Erythroblast (primary cell): Measurements from ENCODE around the gene SYNPO.

Experiments used
- GATA1 ChIP-seq: IDR thresholded peaks from 2 replicates; pipeline ENCODE4 v1.6.1; 2011; ENCODE audit warnings: low read depth, mild to moderate bottlenecking, control low read depth, low read length, moderate library complexity
- POLR2A ChIP-seq: IDR thresholded peaks from 2 replicates; pipeline ENCODE4 v1.6.1; 2011; ENCODE audit warnings: mild to moderate bottlenecking, low read length

DNA sequence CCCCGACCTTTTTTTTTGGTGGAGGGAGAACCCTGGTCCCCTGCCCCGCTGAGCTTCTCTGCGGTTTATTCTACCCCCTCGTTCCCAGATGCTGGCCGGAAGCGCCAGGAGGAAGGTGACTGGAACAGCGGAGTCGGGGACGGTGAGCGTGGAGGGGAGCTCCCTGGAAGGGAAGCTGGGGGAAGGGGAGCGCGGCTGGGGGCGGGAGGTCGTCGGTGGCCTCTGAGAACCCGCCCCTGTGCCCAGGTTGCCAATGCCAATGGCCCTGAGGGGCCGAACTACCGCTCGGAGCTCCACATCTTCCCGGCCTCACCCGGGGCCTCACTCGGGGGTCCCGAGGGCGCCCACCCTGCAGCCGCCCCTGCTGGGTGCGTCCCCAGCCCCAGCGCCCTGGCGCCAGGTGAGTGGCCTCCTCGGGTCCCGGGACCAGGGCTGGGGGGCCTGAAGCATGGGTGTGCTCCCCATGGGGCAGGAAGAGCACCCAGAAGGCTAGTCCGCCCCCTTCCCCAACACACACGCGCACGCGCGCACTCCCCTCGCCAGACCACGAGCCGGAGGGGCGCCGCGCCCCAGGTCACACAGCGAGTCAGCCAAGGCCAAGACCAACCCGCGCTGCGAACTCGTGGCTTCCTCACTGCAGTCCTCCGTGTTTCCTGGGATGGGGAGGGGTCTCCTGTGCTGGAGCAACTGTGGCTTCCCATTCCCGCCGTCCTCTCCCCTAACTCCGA lies 31.2 kb downstream of the SYNPO start:
- no peak for TF ChIP-seq POLR2A
- TF ChIP-seq GATA1 = no peak
